GM12875 (cell line): Measurements from ENCODE around the gene SLC6A13.

Experiments used
- H3K4me3 ChIP-seq: one replicate; pipeline ENCODE4 v1.5.1; 2011; ENCODE audit warnings: low read depth, low read length, control low read depth
- CTCF ChIP-seq: IDR thresholded peaks from 2 replicates; pipeline ENCODE4 v1.5.1; 2011; ENCODE audit warnings: low read depth, mild to moderate bottlenecking, control low read depth, inconsistent platforms, low read length, moderate library complexity, borderline replicate concordance; ENCODE audit not compliant: insufficient read depth

SLC6A13 gene

GRCh38 chr12:292186-292585, 29.6 kb upstream of the SLC6A13 start:
- H3K4me3 ChIP-seq = no peak overlapping the region
- TF ChIP-seq CTCF = no peak

- no peak for TF ChIP-seq CTCF
- no peak overlapping the region for H3K4me3 ChIP-seq
Observed at GRCh38 chr12:291153-291723, 28.6 kb upstream of the SLC6A13 start.

GRCh38 chr12:288687-289086, 26.1 kb upstream of the SLC6A13 start:
- no peak overlapping the region for H3K4me3 ChIP-seq
- no peak for TF ChIP-seq CTCF

- no peak for TF ChIP-seq CTCF
- H3K4me3 ChIP-seq = no peak overlapping the region
Observed at GRCh38 chr12:286531-287300, 24.1 kb upstream of the SLC6A13 start.

GRCh38 chr12:278046-278445, 15.4 kb upstream of the SLC6A13 start:
- TF ChIP-seq CTCF = no peak
- no peak overlapping the region for H3K4me3 ChIP-seq

GRCh38 chr12:275812-276211, 13.2 kb upstream of the SLC6A13 start:
- H3K4me3 ChIP-seq = no peak overlapping the region
- TF ChIP-seq CTCF = no peak

GRCh38 chr12:273382-273781, 10.7 kb upstream of the SLC6A13 start:
- no peak overlapping the region for H3K4me3 ChIP-seq
- no peak for TF ChIP-seq CTCF
